ENCODE measurements around the gene PNPLA3.

DNA sequence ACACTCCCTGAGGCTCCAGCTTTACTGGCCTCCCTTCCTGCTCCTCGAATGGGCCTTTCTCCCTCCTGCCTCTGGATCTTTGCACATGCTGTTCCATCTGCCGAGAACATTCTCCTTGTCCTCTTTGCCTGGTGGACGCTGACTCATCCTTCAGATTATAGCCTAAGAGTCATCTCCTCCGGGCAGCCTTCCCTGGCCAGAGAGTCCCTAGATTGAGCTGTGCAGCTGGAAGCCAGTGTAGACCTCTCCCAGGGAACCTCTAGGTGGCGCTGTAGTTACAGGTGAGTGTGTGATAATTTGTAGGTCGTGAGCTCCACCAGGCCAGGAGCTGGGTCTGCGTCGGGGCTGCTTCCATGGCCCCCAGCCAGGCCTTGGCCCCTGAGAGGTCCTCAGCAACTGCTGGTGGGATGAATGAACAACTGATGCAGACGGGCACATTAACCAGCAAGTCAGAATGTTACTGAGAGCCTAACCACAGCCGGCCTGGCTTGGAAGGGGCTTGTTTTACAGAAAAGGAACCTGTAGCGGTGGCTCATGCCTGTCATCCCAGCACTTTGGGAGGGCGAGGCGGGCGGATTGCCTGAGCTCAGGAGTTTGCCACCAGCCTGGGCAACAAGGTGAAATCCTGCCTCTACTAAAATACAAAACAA lies 40.5 kb upstream of the PNPLA3 start:
- TF ChIP-seq POLR2A (IDR thresholded peaks at IDR 0.05) = no peak
- TF ChIP-seq, protein P1, sequence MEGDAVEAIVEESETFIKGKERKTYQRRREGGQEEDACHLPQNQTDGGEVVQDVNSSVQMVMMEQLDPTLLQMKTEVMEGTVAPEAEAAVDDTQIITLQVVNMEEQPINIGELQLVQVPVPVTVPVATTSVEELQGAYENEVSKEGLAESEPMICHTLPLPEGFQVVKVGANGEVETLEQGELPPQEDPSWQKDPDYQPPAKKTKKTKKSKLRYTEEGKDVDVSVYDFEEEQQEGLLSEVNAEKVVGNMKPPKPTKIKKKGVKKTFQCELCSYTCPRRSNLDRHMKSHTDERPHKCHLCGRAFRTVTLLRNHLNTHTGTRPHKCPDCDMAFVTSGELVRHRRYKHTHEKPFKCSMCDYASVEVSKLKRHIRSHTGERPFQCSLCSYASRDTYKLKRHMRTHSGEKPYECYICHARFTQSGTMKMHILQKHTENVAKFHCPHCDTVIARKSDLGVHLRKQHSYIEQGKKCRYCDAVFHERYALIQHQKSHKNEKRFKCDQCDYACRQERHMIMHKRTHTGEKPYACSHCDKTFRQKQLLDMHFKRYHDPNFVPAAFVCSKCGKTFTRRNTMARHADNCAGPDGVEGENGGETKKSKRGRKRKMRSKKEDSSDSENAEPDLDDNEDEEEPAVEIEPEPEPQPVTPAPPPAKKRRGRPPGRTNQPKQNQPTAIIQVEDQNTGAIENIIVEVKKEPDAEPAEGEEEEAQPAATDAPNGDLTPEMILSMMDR (IDR thresholded peaks at IDR 0.05) = peak in 5 of 6 experiments; percentile 45 to 69 (median 48)
